Tongue (tissue), 2 donors: ENCODE data around the gene TGFBR2. TPM values are rescaled to one million over a fixed set of nuclear protein-coding genes. Genes with fewer than 3 reads are reported as not detected.
A peak's percentile ranks its signal among the peaks of the same experiment; 100 is the strongest.

Source experiments
- DNase-seq: peaks from one replicate; pipeline ENCODE4 v3.0.0-alpha.2; 2015
- total RNA-seq: library from RNA; depleted of rRNA; stranded (reverse); fragments of >200 nt; gene quantifications from one replicate; pipeline ENCODE4 v1.2.3, GENCODE V29; 2014

TGFBR2 gene
- total RNA-seq, 1 donor from 2014 or later = 98.7 TPM

DNA sequence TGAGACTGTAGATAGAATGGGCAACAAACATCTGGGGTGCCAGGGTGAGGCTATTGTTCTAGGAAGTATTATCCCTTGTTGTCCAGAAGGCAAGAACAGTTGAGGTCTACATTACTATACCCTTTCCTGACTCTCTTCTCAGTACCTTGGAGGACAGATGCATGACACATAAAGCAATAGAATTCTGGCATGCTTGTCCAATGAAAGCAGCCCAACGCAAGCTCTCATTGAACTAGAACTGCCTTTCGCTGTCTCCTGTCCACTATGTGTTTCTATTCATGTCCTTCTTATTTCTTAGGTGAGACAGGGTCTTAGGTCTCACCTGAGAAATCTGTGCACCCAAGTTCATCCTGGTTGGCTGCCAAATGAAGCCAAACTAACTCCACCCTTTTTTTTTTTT, 68.6 kb downstream of the TGFBR2 start:
- no peak for DNase-seq

DNA sequence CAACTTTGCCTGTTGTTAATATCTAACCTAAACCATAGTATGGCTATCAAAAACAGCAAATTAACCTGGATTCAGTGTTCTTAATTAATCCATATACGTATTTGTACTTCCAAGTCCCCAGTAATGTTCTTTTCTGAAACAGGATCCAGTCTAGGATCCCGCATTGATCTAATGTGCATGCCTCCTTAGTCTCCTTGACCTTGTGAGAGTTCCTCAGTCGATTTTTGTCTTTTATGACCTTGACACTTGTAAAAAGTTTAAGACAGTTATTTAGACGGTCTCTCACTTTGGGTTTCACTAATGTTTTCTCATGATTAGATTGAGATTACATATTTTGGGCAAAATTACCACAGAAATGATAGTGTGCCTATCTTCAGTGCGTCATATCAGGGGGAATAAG, 69.4 kb downstream of the TGFBR2 start:
- DNase-seq = no peak

DNA sequence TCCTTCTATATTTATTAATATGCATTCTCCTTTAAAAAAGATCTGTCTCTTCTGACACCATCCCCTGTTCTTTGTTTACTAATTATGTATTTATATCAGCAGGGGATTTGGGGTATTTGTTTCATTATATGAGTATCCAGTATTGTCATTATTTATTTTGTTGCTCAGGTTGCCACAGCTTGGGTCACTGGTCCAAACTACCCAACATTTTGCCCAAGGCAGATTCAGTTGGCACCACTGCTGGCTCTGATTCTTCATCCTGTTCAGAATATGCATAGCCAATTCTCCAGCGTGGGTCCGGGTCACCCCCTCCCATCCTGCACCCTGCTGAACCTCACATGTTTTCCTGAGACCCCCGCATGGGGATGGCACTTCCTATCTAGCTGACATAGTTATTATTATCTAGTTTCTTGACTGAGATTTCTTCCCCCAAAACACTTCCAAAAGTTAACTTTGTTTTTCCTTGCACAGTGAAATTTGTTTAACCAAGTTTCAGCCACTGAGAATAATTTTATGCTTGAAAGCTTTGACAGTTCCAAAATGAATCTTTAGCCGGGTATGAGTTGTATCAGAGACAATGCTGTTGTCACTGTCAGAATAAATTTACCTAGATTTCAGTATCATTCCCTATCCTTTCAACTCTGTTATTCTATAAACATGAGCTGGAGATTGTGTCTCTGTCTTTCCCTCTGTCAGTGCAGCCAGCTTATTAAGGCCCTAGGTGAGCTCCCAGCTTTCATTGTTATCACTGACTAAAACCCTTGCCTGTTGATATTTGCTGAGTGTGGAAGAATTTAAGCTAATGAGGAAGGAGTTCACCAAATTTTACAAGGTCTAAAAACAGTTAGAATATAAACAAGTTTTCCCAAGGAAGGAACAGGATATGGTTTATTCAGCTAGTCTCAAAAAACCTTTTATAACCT, 70.3 kb downstream of the TGFBR2 start:
- DNase-seq = no peak

DNA sequence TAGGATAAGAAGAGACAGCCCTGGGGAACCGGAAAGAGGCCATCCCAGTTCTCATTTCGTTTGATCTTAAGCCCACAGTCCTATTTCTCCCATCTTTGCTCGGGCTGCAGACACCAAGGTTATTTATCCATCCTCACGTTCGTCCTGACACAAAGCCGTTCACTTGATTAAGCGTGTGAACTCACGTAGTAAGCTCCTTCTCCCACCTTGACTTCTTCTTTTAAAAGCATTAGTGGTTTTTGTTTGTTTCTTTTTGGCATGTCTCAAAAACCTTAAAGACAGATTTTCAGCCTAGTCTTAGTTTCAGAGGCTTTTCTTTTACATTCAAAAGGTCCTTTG, 70.9 kb downstream of the TGFBR2 start:
- DNase-seq = no peak

DNA sequence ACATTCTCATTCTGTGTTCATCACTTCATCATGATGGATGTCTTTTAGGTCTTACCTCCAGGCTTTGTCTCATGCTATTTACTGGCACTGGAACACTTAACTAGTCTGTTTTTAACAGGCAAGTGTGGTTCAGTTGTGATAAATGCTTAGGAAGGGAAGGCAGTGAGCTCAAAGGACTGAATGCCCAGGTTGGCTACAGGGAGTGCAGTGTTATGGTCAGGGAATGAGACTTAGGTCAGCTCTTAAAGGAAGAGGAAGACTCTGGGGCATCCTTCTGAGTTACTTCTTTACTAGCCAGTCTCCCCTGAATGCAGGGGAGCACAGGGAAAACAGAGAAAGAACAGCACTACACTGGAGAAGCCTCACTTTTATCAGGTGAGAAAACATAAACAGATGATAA, 72.6 kb downstream of the TGFBR2 start:
- no peak for DNase-seq

DNA sequence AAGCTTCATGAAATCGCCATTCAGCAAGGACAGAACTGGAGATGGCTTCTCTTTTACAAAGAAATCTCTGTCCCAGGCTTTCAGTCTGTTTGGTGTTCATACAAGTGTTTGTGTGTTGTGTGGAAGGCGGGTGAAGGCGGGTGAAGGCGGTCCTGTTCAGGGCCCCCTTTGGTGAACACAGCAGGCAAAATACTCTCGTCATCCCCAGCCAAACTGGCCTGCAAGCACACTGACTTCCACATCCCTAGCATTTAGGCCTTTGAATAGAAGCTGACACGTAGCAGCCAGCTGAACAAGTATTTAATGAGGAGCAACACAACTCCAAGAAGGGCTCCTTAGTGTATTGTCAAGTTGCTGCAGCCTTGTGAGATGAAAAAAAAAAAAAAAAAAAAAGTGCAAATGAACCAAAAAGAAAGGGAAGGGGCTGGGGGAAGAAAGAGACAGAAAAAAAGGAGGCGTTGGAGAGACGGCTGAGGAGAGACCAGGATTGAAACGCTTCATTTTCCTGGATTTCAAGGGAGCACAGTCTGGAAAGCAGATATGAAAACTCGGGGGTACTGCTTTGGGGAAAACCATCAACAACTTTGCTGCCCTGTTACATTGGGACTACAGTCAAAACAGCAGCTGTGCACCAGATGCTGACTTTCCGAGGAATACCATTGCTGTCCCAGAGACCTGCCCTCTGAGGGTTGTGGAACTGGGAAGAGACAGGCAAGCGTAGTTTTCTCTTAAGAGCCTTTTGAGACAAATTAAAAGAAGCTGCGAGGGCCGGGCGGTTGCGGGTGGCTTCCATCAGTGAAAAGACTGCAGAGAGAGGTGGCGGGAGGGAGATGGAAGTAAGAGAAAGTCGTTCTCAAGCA, 74.6 kb downstream of the TGFBR2 start:
- DNase-seq = peak; percentile 93

DNA sequence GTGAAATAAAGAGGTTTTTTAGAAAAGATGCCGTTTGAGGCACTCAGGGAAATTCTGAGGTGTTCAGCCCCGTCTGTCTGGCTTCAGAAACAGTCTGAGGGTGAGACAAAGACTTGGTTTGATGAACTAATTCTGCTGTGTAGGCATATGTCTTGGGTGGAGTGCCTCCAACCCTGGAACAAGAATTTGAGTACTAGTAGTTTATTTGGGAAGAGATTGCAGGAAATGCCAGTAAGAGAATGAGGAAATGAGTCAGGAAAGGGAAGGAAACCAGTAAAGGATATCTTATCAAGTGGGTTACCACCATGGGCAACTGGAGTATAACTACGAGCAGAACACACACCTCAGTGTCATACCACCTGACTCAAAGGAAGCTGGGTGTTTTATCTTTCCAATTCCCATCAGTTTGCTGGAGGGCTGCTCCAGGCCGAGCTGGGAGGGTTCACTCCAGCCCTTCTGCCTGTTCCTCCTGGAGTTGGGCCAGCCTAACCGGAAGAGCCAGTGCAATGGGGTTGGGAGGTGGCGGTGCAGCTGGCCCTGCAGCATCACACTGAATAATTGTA, 75.3 kb downstream of the TGFBR2 start:
- peak; percentile 83 for DNase-seq

DNA sequence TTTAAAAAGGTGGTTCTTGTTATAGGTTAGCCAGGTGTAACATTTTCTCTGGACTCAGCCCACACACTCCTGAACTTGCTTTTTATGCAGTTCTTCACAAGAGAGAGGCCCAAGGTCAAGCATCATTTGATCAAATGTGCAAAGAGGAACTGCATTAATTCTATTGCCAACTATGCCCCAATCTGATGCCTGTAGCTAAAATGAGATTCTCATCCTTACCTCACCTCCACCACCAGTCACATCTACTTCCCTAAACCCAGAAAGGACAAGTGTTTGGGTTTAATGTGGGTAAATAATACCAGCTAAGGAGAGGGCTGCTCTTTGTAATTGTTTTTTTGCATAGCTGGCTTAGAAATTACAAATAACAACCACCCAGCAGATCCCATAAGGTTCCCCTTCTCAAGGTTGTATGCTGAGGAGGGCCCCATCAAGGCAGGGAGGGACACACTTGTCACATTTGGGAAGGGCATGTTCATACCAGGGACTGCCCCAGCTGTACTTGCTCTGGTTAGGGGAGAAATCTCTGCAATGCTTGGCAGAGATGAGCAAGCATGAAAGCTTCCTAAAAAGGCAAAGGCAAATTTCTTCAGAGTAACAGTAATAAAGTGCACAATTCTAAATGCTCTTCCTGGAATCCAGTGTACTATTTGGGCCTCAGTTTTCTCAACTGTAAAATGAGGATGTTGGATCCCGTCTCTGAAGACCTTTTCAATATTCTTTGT, 76.2 kb downstream of the TGFBR2 start:
- no peak for DNase-seq

DNA sequence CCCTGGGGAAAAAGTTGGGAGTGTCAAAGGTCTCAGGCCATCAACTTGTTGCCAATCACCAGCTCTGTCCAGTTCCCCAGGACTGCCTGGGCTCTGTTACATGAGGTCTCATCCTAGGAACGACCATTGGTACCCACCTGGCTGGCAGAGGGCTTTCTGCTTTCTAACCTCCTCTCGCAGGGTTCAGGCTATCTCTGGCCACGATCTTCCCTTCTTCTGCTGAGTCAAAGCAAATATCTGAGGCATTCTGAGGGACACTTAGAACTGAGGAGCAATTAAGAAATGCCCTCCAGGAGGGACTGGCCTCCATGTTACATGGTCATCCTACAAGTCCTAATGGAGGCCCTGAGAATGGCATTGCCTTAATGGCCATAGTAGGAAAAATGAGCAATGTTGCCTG, 77.4 kb downstream of the TGFBR2 start:
- no peak for DNase-seq

DNA sequence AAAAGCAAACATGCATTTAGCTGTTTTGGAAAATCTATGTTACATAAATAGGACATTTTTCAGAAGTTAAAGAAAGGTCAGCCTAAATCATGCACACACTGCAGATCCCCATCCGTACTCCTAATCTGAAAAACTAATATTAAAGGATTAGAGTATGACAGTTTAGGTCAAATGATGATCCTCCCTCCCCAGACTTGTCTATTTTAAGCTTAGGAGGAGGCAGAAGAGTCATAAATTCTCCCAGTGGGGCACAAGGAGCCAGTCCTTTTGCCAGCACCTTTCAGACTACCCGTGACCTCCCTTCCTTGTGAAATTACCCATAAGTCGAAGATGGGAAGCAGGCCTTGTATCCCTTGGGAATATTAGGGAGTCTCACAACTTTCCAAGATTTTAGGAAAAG, 78.0 kb downstream of the TGFBR2 start:
- DNase-seq = no peak

DNA sequence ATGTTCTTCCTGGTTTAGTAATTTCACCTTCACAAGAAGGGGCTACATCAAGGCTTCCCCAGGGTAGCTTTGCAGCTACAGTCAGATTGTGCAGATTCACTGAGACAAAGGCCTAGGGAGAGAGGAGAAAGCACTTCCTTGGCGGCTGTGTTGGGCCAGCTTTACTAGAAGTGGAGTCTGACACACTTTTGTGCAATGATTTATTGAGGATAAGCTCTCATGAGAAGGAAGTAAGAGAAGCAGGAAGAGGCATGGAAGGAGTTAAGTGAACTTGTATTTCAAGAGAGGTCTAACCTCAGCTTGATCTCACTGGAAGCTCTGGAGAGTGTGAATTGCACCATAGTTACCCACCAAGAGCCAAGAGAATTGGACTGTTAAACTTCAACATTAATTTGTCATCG, 78.9 kb downstream of the TGFBR2 start:
- no peak for DNase-seq

DNA sequence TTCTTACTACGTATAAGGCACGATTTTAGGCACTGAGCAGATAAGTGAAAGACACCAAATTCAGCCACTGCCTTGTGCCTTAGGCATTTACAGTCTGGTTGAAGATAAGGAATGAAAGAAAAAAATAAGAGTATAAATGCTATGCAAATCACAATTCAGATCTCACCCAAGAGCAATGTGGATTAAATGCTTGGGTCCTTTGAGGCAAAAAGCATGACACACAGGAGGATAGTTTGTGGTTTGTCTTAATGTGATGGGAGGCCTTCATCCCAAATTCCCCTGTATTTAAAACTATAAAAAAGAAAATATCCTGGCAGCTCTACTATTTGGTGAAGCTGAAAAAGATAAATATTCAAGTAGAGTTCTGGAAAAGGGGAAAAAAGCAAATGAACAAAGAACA, 79.8 kb downstream of the TGFBR2 start:
- DNase-seq = no peak

DNA sequence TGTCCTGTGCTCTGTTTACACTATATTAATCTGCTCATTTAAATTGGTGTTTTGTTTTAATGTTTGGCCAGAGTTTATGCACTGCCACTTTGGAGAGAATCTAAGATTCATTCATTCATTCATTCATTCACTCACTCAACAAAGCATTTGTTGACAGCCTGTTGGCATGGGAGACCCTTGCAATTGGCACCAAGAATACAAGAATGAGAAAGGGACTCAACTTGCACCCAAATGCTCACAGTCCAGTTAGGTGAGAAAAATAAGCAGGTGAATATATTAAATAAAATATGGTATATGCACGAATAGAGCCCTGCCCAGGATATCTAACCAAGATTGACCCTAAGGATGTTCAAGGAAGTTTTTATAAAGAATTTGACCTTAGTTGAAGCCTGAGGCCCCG, 80.4 kb downstream of the TGFBR2 start:
- no peak for DNase-seq

DNA sequence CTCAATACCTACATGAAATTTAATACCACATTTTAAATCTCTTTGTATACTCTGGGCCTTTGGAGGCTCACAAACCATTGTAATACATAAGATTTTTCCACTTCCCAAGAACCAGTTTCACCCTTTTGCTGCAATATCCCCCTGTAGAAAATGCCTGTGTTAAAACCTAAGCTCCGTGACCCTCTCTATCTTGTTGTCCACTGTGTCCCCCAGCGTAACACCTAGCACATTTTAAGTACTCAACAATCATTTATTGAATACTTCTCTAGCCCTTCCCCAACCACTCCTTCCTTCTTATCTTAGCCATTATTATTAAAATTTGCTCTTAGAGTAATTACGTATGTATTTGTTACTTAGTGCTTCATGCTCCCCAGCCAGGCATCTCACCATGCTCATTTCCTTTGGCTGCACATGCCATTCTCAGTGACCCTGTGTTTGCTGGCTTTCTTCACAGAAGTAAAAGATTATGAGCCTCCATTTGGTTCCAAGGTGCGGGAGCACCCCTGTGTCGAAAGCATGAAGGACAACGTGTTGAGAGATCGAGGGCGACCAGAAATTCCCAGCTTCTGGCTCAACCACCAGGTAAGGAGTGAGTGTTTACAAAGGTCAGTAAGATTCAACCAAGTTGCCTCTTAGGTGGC, 81.6 kb downstream of the TGFBR2 start:
- no peak for DNase-seq

DNA sequence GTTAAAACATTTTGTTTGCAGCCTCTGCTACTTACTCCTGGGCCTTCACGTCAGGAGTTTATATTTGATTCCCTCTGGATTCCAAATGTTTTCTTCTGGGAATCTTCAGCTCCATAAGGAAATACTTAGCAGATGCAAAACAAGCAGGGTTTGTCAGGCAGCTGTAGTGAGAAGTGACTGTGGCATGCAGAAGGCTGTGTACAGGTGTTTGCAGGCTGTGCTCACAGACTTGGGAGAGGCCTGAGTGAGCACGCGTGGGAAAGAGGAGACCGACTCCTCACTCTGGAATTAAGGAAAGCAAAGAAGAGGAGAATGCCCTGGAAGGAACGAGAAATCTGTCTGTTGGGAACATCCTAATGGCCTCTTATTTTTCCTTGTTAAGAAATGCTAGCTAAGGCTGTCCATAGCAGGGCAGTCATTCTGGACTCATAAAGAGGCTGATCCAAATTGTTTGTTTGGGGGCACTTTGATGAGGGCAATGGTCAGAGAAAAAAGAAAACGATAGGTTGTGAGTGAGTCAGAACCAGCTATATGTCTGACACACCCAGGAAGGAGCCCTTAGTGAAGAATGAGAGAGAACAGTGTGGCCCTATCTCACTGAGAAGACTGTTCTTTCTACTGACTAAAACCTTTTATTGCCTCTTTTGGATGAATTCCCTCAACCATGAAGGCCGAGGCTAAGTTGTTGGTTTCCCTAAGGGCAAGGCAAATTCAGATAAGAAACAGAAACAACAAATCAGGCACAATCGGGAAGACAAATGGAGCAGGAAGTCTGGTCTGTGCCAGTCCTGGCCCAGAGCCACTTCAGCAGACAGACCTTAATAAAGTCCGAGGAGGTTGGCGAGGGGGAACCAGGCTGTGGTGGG, 82.6 kb downstream of the TGFBR2 start:
- DNase-seq = peak; percentile 64

DNA sequence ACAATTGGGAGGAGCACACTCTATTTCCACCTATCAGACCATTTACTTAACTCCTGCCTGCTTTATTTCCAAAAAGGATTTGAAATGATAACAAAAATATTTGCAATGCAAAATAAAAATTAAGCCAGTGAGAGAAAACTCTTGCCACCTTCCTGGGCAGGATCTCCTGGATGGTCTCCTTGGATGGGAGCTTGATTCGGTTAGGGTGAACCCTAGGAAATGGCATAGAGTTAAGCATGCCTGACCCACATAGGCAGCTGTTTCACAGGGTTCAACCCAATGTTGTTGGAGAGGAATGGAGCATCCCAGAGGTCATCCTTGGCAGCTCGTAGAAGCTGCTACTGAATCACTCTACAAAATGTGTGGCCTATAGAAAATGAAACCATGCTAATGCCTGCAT, 83.8 kb downstream of the TGFBR2 start:
- no peak for DNase-seq

DNA sequence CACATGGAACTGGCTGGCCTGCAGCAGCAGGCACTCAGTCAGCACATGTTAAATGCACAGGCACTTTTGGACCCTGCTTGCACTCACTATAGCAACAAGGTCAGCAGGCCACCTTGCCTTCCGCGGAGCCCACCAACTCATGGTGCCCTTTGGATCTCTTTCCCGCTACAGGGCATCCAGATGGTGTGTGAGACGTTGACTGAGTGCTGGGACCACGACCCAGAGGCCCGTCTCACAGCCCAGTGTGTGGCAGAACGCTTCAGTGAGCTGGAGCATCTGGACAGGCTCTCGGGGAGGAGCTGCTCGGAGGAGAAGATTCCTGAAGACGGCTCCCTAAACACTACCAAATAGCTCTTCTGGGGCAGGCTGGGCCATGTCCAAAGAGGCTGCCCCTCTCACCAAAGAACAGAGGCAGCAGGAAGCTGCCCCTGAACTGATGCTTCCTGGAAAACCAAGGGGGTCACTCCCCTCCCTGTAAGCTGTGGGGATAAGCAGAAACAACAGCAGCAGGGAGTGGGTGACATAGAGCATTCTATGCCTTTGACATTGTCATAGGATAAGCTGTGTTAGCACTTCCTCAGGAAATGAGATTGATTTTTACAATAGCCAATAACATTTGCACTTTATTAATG, 85.0 kb downstream of the TGFBR2 start:
- DNase-seq = no peak

DNA sequence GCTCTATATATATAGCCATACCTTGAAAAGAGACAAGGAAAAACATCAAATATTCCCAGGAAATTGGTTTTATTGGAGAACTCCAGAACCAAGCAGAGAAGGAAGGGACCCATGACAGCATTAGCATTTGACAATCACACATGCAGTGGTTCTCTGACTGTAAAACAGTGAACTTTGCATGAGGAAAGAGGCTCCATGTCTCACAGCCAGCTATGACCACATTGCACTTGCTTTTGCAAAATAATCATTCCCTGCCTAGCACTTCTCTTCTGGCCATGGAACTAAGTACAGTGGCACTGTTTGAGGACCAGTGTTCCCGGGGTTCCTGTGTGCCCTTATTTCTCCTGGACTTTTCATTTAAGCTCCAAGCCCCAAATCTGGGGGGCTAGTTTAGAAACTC, 85.5 kb downstream of the TGFBR2 start:
- no peak for DNase-seq

DNA sequence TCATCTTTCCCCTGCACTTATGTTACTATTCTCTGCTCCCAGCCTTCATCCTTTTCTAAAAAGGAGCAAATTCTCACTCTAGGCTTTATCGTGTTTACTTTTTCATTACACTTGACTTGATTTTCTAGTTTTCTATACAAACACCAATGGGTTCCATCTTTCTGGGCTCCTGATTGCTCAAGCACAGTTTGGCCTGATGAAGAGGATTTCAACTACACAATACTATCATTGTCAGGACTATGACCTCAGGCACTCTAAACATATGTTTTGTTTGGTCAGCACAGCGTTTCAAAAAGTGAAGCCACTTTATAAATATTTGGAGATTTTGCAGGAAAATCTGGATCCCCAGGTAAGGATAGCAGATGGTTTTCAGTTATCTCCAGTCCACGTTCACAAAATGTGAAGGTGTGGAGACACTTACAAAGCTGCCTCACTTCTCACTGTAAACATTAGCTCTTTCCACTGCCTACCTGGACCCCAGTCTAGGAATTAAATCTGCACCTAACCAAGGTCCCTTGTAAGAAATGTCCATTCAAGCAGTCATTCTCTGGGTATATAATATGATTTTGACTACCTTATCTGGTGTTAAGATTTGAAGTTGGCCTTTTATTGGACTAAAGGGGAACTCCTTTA, 86.2 kb downstream of the TGFBR2 start:
- DNase-seq = no peak
